Stomach (tissue), 9 donors: ENCODE results near the gene BCL11B. TPM values are rescaled to one million over a fixed set of nuclear protein-coding genes. Genes with fewer than 3 reads are reported as not detected.

Experiments
- DNase-seq, 2 donors: peaks; one replicate each; pipeline versions ENCODE4 v3.0.0 to v3.0.0-alpha.2; 2013 to 2019
- H3K27ac ChIP-seq, 5 donors: fragments of 200-600 bp in 4 of 5; sonication (generic) in 4 of 5; one replicate each; pipeline ENCODE4 v1.5.1; 2013 to 2019; ENCODE audit warnings: mild to moderate bottlenecking in 1 of 5, moderate library complexity in 1 of 5
- H3K27me3 ChIP-seq, 3 donors: fragments of 200-600 bp; sonication (generic); one replicate each; pipeline ENCODE4 v1.5.1; 2017 to 2019; ENCODE audit warnings: mixed run types in 1 of 3
- H3K36me3 ChIP-seq, 4 donors: fragments of 200-600 bp; sonication (generic); 1 replicate in 3 of 4; 2 replicates in 1 of 4; pipeline ENCODE4 v1.5.1; 2016 to 2019
- H3K4me1 ChIP-seq, 4 donors: fragments of 200-600 bp; sonication (generic); one replicate each; pipeline ENCODE4 v1.5.1; 2016 to 2019
- H3K4me3 ChIP-seq, 4 donors: fragments of 200-600 bp; sonication (generic) in 3 of 4; one replicate each; pipeline ENCODE4 v1.5.1; 2016 to 2019; ENCODE audit warnings: mild to moderate bottlenecking in 1 of 4
- H3K9me3 ChIP-seq, 4 donors: fragments of 200-600 bp; sonication (generic); one replicate each; pipeline ENCODE4 v1.5.1; 2016 to 2019
- CTCF ChIP-seq, 7 experiments: fragments of 450-650 bp in 4 of 7; fragments of 200-600 bp in 3 of 7; sonication (generic) in 3 of 7; IDR thresholded peaks; one replicate each; pipeline ENCODE4 v1.5.1; 2016 to 2019; ENCODE audit warnings: antibody characterized with exemption in 7 of 7, control low read depth in 2 of 7, mild to moderate bottlenecking in 1 of 7
- EP300 ChIP-seq: sonication (generic); formaldehyde crosslinking; IDR thresholded peaks from one replicate; pipeline ENCODE4 v1.6.1; 2017; ENCODE audit warnings: antibody characterized with exemption
- POLR2A ChIP-seq, 4 donors: fragments of 450-650 bp; IDR thresholded peaks; one replicate each; pipeline ENCODE4 v1.6.1; 2016; ENCODE audit warnings: antibody characterized with exemption in 4 of 4, control low read depth in 2 of 4, mild to moderate bottlenecking in 1 of 4, moderate library complexity in 1 of 4
- POLR2AphosphoS5 ChIP-seq, 3 donors: sonication (generic); formaldehyde crosslinking; IDR thresholded peaks; one replicate each; pipeline ENCODE4 v1.6.1; 2016; ENCODE audit warnings: antibody characterized with exemption in 3 of 3
- WGBS, 5 donors: extraction: QIAGEN DNeasy Blood & Tissue Kit in 3 of 5; methylation state at CpG; one replicate each; pipeline versions ENCODE4 v1.1.5 to v1.1.7; 2013 to 2018; 5-methylcytosine and 5-hydroxymethylcytosine counted together
- intact Hi-C: fragments of 100-400 bp; cut with DNase I; formaldehyde crosslinking; loops from one replicate; pipeline ENCODE4 v1.15.1; 2023; ENCODE audit warnings: low total_unique reads
- polyA plus RNA-seq, 3 donors: library from polyadenylated mRNA; stranded (reverse); fragments of 200-250 nt; gene quantifications; one replicate each; pipeline ENCODE4 v1.2.3, GENCODE V29; 2013
- total RNA-seq, 5 donors: library from RNA; depleted of rRNA; stranded (reverse); fragments of >200 nt; gene quantifications; one replicate each; pipeline versions ENCODE4 v1.1.0 to v1.2.3, GENCODE V29; 2014 to 2016
- donor health status: healthy with polysubstance abuse.
- donor health status: Bipolar disorder and iron deficiency.
- donor health status: healthy.

BCL11B gene
- total and polyA plus RNA-seq, 8 donors: 0.15 to 9.6 (median 1.3) TPM; not detected in 1

- Histone ChIP-seq H3K27me3 (peaks cover 0 to 10% (median 0%) of the 10 kb centered on the region in 3 donors), H3K9me3 (no peaks in the 10 kb centered on the region), H3K4me1 (peaks cover 0 to 6% (median 0%) of the 10 kb centered on the region in 4 donors), H3K4me3 (no peak overlapping the region), H3K27ac (no peak overlapping the region), H3K36me3 (no peaks in the 10 kb centered on the region)
- TF ChIP-seq POLR2A (IDR thresholded peaks at IDR 0.05): no peak
- TF ChIP-seq EP300: no peak
- no peak for TF ChIP-seq POLR2AphosphoS5 (IDR thresholded peaks at IDR 0.05)
- TF ChIP-seq CTCF (IDR thresholded peaks at IDR 0.05): no peak
- 51 to 65% (median 56%) methylated on average over 3 to 4 of the region's 4 CpGs for WGBS, 5 donors
- DNase-seq: peak in 1 of 2 donors; percentile 10
- intact Hi-C loops: no loop called here
These were observed 146.2 kb downstream of the BCL11B start for GRCh38 chr14:99125616-99126431.

GRCh38 chr14:99125113-99125512 lies 146.9 kb downstream of the BCL11B start:
- TF ChIP-seq POLR2A (IDR thresholded peaks at IDR 0.05) (no peak), CTCF (IDR thresholded peaks at IDR 0.05) (no peak), EP300 (no peak), POLR2AphosphoS5 (IDR thresholded peaks at IDR 0.05) (no peak)
- H3K27me3 ChIP-seq: peaks cover 0 to 16% (median 0%) of the 10 kb centered on the region in 3 donors
- H3K9me3 ChIP-seq: no peaks in the 10 kb centered on the region
- H3K36me3 ChIP-seq: no peaks in the 10 kb centered on the region
- H3K4me1 ChIP-seq: peaks cover 0 to 6% (median 0%) of the 10 kb centered on the region in 4 donors
- no peak overlapping the region for H3K27ac ChIP-seq
- no peak overlapping the region for H3K4me3 ChIP-seq
- peak in 1 of 2 donors; percentile 14 for DNase-seq
- WGBS, 5 donors: 71 to 89% (median 86%) methylated on average over 9 to 10 of the region's 10 CpGs
- intact Hi-C loops: no loop called here

GRCh38 chr14:99124482-99125105 lies 147.4 kb downstream of the BCL11B start:
- H3K4me1 ChIP-seq: peaks cover 0 to 6% (median 0%) of the 10 kb centered on the region in 4 donors
- 85 to 91% (median 89%) methylated on average over 9 to 10 of the region's 10 CpGs for WGBS, 5 donors
- TF ChIP-seq EP300 (no peak), POLR2AphosphoS5 (IDR thresholded peaks at IDR 0.05) (no peak), CTCF (IDR thresholded peaks at IDR 0.05) (no peak), POLR2A (IDR thresholded peaks at IDR 0.05) (no peak)
- DNase-seq: peak in 1 of 2 donors; percentile 17
- H3K27ac ChIP-seq: no peak overlapping the region
- peaks cover 0 to 22% (median 0%) of the 10 kb centered on the region in 3 donors for H3K27me3 ChIP-seq
- H3K36me3 ChIP-seq: no peaks in the 10 kb centered on the region
- no peak overlapping the region for H3K4me3 ChIP-seq
- intact Hi-C loops: no loop called here
- no peaks in the 10 kb centered on the region for H3K9me3 ChIP-seq

GRCh38 chr14:99123208-99123870 lies 148.7 kb downstream of the BCL11B start:
- Histone ChIP-seq H3K36me3 (no peaks in the 10 kb centered on the region), H3K27me3 (peaks cover 0 to 34% (median 8%) of the 10 kb centered on the region in 3 donors), H3K4me1 (peaks cover 0 to 8% (median 0%) of the 10 kb centered on the region in 4 donors), H3K9me3 (no peaks in the 10 kb centered on the region), H3K4me3 (no peak overlapping the region), H3K27ac (no peak overlapping the region)
- DNase-seq: peak in 1 of 2 donors; percentile 4
- intact Hi-C loops: no loop called here
- 81 to 90% (median 85%) methylated on average over 9 of the region's 9 CpGs for WGBS, 5 donors
- TF ChIP-seq POLR2AphosphoS5 (IDR thresholded peaks at IDR 0.05): no peak
- TF ChIP-seq POLR2A (IDR thresholded peaks at IDR 0.05): no peak
- no peak for TF ChIP-seq EP300
- no peak for TF ChIP-seq CTCF (IDR thresholded peaks at IDR 0.05)
